Neural cell (in vitro differentiated cells): Measurements from ENCODE around the gene AGRN. TPM values are rescaled to one million over a fixed set of nuclear protein-coding genes. Genes with fewer than 3 reads are reported as not detected.

Experiments used
- H2AFZ ChIP-seq: fragments of 200-600, 300-800 bp; sonication (generic), shearing (Covaris generic); 2 replicates; pipeline ENCODE4 v1.6.0; 2014; ENCODE audit warnings: low read depth, mild to moderate bottlenecking, antibody characterized with exemption, low read length, moderate library complexity
- H3F3A ChIP-seq: fragments of 200-600 bp; shearing (Covaris generic); 2 replicates; pipeline ENCODE4 v1.6.1; 2016; ENCODE audit warnings: mild to moderate bottlenecking, moderate library complexity, mixed read lengths, antibody characterized with exemption, low read length; ENCODE audit not compliant: insufficient read depth, poor library complexity, severe bottlenecking
- H3K27ac ChIP-seq: fragments of 200-600, 300-800 bp; sonication (generic), shearing (Covaris generic); 2 replicates; pipeline ENCODE4 v1.5.1; 2014; ENCODE audit warnings: mild to moderate bottlenecking, low read length, moderate library complexity
- H3K27me3 ChIP-seq: fragments of 300-800, 200-600 bp; sonication (generic), shearing (Covaris generic); 2 replicates; pipeline ENCODE4 v1.6.0; 2014; ENCODE audit warnings: mild to moderate bottlenecking, low read depth, low read length, moderate library complexity; ENCODE audit not compliant: insufficient read depth
- H3K36me3 ChIP-seq: fragments of 300-800, 200-600 bp; sonication (generic), shearing (Covaris generic); 2 replicates; pipeline ENCODE4 v1.5.1; 2014; ENCODE audit warnings: mild to moderate bottlenecking, antibody characterized with exemption, low read length, moderate library complexity; ENCODE audit not compliant: insufficient read depth
- H3K4me2 ChIP-seq: fragments of 300-800, 200-600 bp; sonication (generic), shearing (Covaris generic); 2 replicates; pipeline ENCODE4 v1.6.0; 2014; ENCODE audit warnings: mild to moderate bottlenecking, low read length
- H3K4me3 ChIP-seq: fragments of 300-800, 200-600 bp; sonication (generic), shearing (Covaris generic); 2 replicates; pipeline ENCODE4 v1.5.1; 2014; ENCODE audit warnings: mild to moderate bottlenecking, low read length, moderate library complexity
- H3K79me2 ChIP-seq: fragments of 200-600 bp; shearing (Covaris generic); replicated peaks from 2 replicates; pipeline ENCODE4 v1.6.0; 2014; ENCODE audit warnings: mild to moderate bottlenecking, low read length, moderate library complexity; ENCODE audit not compliant: insufficient read depth
- H3K9ac ChIP-seq: fragments of 300-800, 200-600 bp; sonication (generic), shearing (Covaris generic); 2 replicates; pipeline ENCODE4 v1.6.1; 2016; ENCODE audit warnings: mild to moderate bottlenecking, low read length, mixed read lengths
- H3K9me2 ChIP-seq: fragments of 200-600 bp; shearing (Covaris generic); 2 replicates; pipeline ENCODE4 v1.6.1; 2016; ENCODE audit warnings: mild to moderate bottlenecking, low read length, mixed read lengths; ENCODE audit not compliant: insufficient read depth
- H3K9me3 ChIP-seq: fragments of 200-600, 300-800 bp; sonication (generic), shearing (Covaris generic); 2 replicates; pipeline ENCODE4 v1.6.1; 2016; ENCODE audit warnings: mild to moderate bottlenecking, mixed run types, low read length, moderate library complexity, mixed read lengths
- H4K20me1 ChIP-seq: fragments of 200-600 bp; shearing (Covaris generic); 2 replicates; pipeline ENCODE4 v1.6.1; 2016; ENCODE audit warnings: mild to moderate bottlenecking, mixed run types; ENCODE audit not compliant: insufficient read depth
- EZH2 ChIP-seq: fragments of 200-600, 300-800 bp; shearing (Covaris generic), sonication (generic); IDR thresholded peaks from 2 replicates; pipeline ENCODE4 v1.6.1; 2014; ENCODE audit warnings: antibody characterized with exemption, low read length, borderline replicate concordance, mild to moderate bottlenecking; ENCODE audit not compliant: insufficient read depth, poor library complexity, severe bottlenecking
- MXI1 ChIP-seq: fragments of 450-650 bp; conservative IDR thresholded peaks from 2 replicates; pipeline ENCODE4 v1.6.1; 2014; ENCODE audit warnings: antibody characterized with exemption, mild to moderate bottlenecking; ENCODE audit not compliant: poor library complexity, severe bottlenecking
- POLR2AphosphoS5 ChIP-seq: IDR thresholded peaks from 2 replicates; pipeline ENCODE4 v1.6.1; 2012
- SMC3 ChIP-seq: fragments of 450-650 bp; conservative IDR thresholded peaks from 2 replicates; pipeline ENCODE4 v1.6.1; 2014; ENCODE audit warnings: antibody characterized with exemption, mild to moderate bottlenecking, moderate library complexity; ENCODE audit not compliant: poor library complexity
- polyA plus RNA-seq: library from polyadenylated mRNA; depleted of rRNA; stranded (reverse); fragments of >200 nt; gene quantifications from 2 replicates; pipeline ENCODE4 v1.2.3, GENCODE V29; 2014
- TF ChIP-seq, protein P1 (sequence below): fragments of 450-650 bp; IDR thresholded peaks from 2 replicates; pipeline ENCODE4 v1.5.1; 2014; ENCODE audit warnings: antibody characterized with exemption, mild to moderate bottlenecking, moderate library complexity; ENCODE audit not compliant: poor library complexity, severe bottlenecking

AGRN gene
- polyA plus RNA-seq, 1 donor from 2014 or later = 104 TPM

DNA sequence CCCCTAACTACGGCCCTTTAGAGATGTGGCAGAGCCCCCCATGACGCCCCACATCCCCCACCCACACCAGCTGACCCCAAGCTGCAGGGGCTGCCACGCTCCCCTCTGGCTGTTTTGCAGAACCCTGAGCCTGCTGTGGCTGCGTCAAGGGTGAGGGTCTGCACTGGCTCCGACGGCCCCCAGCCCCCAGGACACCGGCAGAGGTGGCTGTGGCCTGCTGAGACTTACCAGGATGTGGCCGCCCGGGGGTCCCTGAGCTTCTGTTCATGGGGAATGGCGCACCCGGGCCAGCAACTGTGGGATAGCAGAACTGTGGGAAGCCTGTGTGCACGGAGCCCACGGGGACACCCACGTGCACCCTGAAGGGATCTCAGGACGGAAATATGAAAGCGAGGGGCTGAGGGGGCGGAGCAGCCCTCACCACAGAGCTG is 67.0 kb downstream of the AGRN start:
- H3K36me3 ChIP-seq = no peaks in the 10 kb centered on the region

DNA sequence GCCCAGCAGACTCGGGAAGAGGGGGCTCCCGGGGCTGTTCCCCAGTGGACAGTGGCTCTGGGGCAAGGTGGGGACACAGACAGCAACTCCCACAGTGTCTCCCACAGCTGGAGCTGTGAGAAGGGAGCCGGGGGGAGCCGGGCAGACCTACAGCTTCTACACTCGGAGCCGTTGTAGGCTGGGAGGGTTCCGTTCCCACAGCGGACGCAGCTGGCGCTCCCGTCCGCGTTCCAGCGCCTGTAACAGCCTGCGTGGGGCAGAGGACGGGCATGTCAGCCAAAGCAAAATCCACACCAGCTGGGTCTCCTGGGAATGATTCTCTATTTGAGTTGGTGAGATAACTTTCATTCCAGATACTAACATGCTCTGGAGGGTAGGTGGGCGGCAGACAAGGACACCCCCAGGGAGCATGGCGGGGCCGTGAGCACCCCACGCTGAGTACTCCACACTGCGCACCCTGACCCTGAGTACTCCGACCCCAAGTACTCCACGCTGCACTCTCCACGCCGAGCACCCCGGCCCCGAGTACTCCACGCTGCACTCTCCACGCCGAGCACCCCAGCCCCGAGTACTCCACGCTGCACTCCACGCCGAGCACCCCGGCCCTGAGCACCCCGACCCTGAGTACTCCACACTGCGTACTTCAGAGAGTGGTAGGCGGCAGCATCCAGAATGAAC is 67.6 kb downstream of the AGRN start:
- Histone ChIP-seq H3K9me2 (no peaks in the 10 kb centered on the region), H3K9me3 (no peaks in the 10 kb centered on the region), H2AFZ (no peak overlapping the region), H3K9ac (no peak overlapping the region), H3F3A (no peaks in the 10 kb centered on the region), H3K4me3 (no peak overlapping the region), H3K27ac (no peak overlapping the region), H3K79me2 (no peaks in the 10 kb centered on the region), H3K36me3 (no peaks in the 10 kb centered on the region), H3K4me2 (no peak overlapping the region), H3K27me3 (no peaks in the 10 kb centered on the region), H4K20me1 (no peaks in the 10 kb centered on the region)
- TF ChIP-seq MXI1 = no peak
- TF ChIP-seq, protein P1, sequence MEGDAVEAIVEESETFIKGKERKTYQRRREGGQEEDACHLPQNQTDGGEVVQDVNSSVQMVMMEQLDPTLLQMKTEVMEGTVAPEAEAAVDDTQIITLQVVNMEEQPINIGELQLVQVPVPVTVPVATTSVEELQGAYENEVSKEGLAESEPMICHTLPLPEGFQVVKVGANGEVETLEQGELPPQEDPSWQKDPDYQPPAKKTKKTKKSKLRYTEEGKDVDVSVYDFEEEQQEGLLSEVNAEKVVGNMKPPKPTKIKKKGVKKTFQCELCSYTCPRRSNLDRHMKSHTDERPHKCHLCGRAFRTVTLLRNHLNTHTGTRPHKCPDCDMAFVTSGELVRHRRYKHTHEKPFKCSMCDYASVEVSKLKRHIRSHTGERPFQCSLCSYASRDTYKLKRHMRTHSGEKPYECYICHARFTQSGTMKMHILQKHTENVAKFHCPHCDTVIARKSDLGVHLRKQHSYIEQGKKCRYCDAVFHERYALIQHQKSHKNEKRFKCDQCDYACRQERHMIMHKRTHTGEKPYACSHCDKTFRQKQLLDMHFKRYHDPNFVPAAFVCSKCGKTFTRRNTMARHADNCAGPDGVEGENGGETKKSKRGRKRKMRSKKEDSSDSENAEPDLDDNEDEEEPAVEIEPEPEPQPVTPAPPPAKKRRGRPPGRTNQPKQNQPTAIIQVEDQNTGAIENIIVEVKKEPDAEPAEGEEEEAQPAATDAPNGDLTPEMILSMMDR = no peak

More for the DNA sequence above, 67.0 kb downstream of the AGRN start:
- Histone ChIP-seq H3K4me2 (no peak overlapping the region), H3K27me3 (no peaks in the 10 kb centered on the region), H3K9ac (no peak overlapping the region), H3F3A (no peaks in the 10 kb centered on the region), H2AFZ (no peak overlapping the region), H3K9me2 (no peaks in the 10 kb centered on the region), H3K79me2 (no peaks in the 10 kb centered on the region), H4K20me1 (no peaks in the 10 kb centered on the region), H3K9me3 (no peaks in the 10 kb centered on the region), H3K27ac (no peak overlapping the region), H3K4me3 (no peak overlapping the region)
- TF ChIP-seq MXI1 = no peak

DNA sequence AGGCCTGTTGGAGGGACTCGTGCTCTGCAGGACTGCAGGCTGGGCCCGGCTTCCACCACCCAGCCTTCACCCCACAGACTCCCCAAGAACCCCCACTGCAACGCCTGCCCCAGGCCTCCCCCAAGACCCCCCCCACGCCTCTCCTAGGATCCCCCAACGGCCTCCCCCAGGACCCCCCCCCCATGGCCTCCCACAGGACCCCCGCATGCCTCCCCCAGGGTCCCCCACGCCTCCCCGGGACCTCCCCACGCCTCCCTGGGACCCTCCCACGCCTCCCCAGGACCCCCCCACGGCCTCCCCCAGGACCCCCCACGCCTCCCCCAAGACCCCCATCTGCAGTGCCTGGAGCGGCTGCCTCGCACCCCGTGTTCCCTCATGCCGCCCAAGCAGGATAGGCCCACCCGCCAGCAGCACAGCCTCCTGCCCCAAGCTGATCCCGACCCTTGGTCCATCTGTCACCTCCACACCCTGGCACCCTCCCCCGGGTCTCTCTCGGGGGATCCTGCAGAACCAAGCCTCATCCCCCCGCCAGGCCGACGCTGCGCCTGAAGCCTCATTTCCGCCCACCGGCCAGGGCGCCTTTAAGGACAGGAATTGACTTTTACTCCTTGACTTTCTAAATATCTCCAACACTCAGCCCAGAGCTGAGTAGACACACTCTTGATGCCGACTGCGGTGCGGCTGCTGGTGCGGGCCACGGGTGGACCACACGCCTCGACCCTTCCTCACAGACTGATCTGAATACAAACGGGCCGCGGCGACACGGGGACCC is 68.3 kb downstream of the AGRN start:
- H3K27me3 ChIP-seq = no peaks in the 10 kb centered on the region
- no peak overlapping the region for H2AFZ ChIP-seq
- H3K4me3 ChIP-seq = no peak overlapping the region
- no peak overlapping the region for H3K27ac ChIP-seq
- H3K79me2 ChIP-seq = no peaks in the 10 kb centered on the region
- H4K20me1 ChIP-seq = no peaks in the 10 kb centered on the region
- H3F3A ChIP-seq = no peaks in the 10 kb centered on the region
- H3K36me3 ChIP-seq = no peaks in the 10 kb centered on the region
- no peaks in the 10 kb centered on the region for H3K9me2 ChIP-seq
- H3K4me2 ChIP-seq = no peak overlapping the region
- TF ChIP-seq EZH2 (no peak), SMC3 (no peak), POLR2AphosphoS5 (no peak)
- H3K9me3 ChIP-seq = no peaks in the 10 kb centered on the region
- H3K9ac ChIP-seq = no peak overlapping the region
